Measurements from ENCODE around the gene GADD45A.
"Not testable (repeated sequence)": the region's sequence is repeated elsewhere in the genome, so short reads cannot be mapped to it uniquely, and the experiment has no call there.

Gene GADD45A

DNA sequence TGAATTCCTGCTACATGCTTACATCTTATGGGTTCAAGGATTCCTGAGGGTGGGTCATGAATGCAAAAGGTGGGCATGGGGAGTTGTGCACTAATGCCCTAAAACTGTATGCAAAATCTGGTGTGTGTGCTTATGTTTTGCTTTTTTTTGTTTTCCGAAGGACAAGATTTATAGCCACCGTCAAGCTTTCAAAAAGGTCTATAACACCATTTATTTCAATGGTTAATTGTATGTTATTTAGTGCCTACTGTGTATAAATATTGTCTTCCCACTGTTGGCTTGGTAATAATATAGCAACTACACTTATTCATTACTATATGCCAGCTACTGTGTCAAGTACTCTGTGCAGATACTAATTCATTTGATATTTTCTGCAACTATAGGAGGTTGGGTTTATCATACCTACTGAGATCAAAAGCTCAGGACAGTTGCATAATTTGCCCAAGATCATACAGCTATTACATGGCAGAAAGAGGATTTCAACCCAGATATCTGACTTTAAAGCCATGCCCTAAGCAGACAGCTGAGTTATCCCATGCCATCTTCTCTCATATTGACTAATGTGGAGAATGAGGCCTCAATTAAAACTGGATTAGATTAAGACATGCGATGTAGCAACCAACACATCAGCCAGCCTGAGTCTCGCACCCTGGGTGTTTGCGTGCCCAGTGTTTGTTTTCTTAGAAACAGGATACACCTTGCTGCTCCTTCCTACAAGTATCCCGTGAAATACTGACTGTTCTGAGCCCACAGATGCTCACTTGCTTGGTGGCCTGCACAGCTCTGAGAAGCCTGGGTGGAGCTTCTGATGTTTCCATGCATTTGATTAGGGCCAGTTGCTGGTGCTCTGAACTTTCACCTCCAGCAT is 34.6 kb downstream of the GADD45A start:
- no peak for DNase-seq

- DNase-seq: no peak
Measured at GRCh38 chr1:67721112-67721511, 36.1 kb downstream of the GADD45A start.

GRCh38 chr1:67721650-67722291 is 36.8 kb downstream of the GADD45A start:
- DNase-seq: no peak

- peak in 1 of 51 donors; percentile 7 for DNase-seq
Measured at GRCh38 chr1:67722292-67722944, 37.4 kb downstream of the GADD45A start.

DNA sequence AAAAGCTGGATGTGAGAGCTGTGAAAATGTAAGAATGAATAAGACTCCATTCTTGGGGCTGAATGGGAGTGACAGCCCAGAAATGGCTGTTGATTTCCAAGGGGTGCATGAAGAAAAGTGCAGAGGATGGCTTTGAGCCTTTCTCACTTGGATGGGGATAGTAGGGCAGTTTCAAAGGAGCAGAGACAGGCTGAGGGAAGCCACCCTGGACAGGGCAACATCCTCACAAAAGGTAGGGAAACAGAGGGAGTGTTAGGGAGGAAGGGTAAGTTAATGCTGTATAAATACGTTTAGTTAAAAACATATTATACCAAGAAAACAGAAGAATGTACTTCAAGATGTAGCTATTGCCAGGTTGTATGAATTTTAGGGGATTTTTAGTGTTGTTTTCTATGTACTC is 38.1 kb downstream of the GADD45A start:
- no peak for DNase-seq

DNA sequence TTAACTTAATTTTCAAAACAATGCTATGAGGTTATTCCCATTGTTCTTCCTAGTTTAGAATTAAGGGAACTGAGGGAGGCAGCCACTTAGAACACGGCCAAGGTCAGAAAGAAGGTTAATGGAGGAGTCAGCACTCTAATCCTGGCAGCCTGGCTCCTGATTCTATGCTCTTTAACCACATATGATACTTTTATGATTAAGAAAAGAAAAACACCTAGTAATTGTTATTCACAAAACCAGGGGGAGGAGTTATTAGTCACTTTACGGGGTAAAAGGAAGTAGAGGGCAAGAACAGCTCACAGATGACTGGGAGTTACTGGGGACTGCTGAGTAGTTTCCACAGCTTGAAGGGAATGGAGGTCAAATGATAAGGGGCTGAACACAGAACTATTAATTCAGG is 38.6 kb downstream of the GADD45A start:
- no peak for DNase-seq

GRCh38 chr1:67724928-67725560 is 40.0 kb downstream of the GADD45A start:
- DNase-seq: peak in 7 of 51 donors; percentile 5 to 27 (median 19)

DNA sequence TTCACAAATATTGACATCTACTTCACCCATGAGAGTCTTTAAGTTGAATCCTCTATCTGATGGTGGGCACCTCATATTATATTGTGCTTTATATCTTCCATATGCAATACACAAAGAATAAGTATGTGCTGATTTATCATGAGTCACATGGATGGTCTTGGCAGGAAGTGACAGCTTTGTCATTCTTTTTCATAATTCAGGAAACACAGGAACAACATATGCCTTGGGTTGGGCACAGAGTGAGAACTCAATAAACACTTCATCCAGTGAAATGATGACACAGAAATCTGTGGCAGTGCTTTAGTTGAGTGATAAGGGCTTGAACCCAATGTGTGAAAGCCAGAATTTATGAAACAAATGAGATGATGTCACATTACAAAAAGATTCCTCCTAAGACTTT is 41.2 kb downstream of the GADD45A start:
- no peak for DNase-seq

- no peak for DNase-seq
Measured at GRCh38 chr1:67729872-67730271, 44.9 kb downstream of the GADD45A start.

DNA sequence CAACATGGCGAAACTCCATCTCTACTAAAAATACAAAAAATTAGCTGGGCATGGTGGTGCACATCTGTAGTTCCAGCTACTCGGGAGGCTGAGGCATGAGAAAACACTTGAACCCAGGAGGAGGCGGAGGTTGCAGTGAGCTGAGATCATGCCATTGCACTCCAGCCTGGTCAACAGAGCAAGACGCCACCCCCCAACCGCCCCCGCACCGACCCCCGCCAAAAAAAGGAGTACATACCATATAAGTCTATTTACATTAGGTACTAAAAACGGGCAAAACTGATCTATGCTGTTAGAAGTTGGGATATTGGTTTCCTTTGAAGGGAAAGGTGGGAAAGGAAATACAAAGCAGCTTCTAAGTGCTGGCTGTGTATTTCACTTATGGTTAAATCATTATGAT is 45.3 kb downstream of the GADD45A start:
- DNase-seq: not testable (repeated sequence)

DNA sequence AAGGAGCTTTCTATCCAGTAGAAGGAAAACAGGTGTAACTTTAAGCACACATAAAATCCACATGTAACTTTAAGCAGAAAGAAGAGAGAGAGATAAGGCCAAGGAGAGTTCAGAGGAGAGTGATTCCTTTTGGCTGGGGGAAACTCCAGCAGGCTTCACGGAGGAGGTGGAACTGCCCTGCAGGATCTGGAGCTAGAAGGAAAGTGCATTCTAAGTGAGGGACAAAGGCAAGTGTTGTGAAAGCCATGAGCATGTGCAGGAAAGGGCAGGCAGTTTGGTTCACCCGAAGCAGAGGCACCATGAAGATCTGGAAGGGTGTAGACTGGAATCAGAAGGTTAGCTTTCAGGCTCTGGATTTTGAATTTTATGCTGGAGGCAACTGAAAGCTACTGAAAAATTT is 46.3 kb downstream of the GADD45A start:
- DNase-seq: no peak

- no peak for DNase-seq
Measured at GRCh38 chr1:67732750-67733151, 47.8 kb downstream of the GADD45A start.

- DNase-seq: no peak
Measured at GRCh38 chr1:67733681-67734322, 48.8 kb downstream of the GADD45A start.

DNA sequence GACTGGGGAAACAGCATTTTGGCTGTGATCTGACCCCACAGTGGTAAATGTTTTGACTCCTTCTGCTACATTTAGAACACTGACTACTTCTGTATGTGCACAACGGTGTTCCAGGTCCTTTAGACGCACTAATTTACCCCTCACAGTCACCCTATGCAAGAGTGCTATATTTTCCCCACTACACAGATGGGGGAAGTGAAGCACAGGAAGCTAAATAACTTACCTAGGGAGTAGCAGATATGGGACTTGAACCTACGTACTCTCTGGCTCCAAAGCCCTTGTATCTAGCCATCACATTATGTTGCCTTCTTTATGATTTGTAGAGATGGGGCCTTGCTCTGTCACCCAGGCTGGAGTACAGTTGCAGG is 49.3 kb downstream of the GADD45A start:
- DNase-seq: no peak

DNA sequence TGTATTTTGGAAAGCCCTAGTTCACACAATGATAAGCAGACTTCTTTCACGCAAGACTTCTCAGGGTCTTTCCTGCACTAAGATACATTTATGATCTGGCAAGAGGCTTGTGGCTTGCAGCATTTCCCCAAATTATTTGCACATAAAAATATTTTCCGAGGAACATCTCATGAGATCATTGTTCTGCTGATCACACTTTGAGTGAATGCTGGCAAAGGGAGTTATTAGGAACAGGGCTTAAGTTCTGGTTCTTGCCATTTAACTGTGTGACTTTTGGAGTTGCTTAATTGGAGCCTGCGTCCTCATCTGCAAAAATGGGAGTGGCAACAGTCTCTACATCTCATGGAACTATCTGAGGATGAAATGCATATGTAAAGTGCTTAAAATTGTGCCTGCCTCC is 50.2 kb downstream of the GADD45A start:
- no peak for DNase-seq

- DNase-seq: peak in 21 of 51 donors; percentile 11 to 81 (median 38)
Measured at GRCh38 chr1:67735806-67736627, 51.0 kb downstream of the GADD45A start.

GRCh38 chr1:67736750-67737149 is 51.7 kb downstream of the GADD45A start:
- DNase-seq: no peak

GRCh38 chr1:67737875-67738274 is 52.9 kb downstream of the GADD45A start:
- DNase-seq: no peak
